Thoracic aorta (tissue), 2 donors: ENCODE results near the gene THADA. TPM values are rescaled to one million over a fixed set of nuclear protein-coding genes. Genes with fewer than 3 reads are reported as not detected.
"Not testable (repeated sequence)": the region's sequence is repeated elsewhere in the genome, so short reads cannot be mapped to it uniquely, and the experiment has no call there.

Experiments
- ATAC-seq: fragments of 150-250 bp; one replicate; pipeline ENCODE4 v1.8.0; 2017; ENCODE audit warnings: low read depth; ENCODE audit not compliant: insufficient number of reproducible peaks, low FRiP score
- DNase-seq: peaks from one replicate; pipeline ENCODE4 v3.0.0-alpha.2; 2020; ENCODE audit warnings: low spot score
- H3K27ac ChIP-seq, 2 donors: fragments of 200-600 bp; sonication (generic); 1 replicate in 1 of 2; 2 replicates in 1 of 2; pipeline ENCODE4 v1.5.1; 2016; ENCODE audit warnings: mild to moderate bottlenecking in 2 of 2, moderate library complexity in 2 of 2
- H3K27me3 ChIP-seq: fragments of 200-600 bp; sonication (generic); replicated peaks from 2 replicates; pipeline ENCODE4 v1.6.0; 2016; ENCODE audit warnings: mild to moderate bottlenecking; ENCODE audit not compliant: insufficient read depth
- H3K36me3 ChIP-seq: fragments of 200-600 bp; sonication (generic); one replicate; pipeline ENCODE4 v1.5.1; 2016
- H3K4me1 ChIP-seq, 2 donors: fragments of 200-600 bp; sonication (generic); 1 replicate in 1 of 2; 2 replicates in 1 of 2; pipeline versions ENCODE4 v1.5.1 to v1.6.0; 2016; ENCODE audit warnings: low read depth in 2 of 2, mild to moderate bottlenecking in 1 of 2; ENCODE audit not compliant: control insufficient read depth in 1 of 2
- H3K4me3 ChIP-seq: fragments of 200-600 bp; sonication (generic); 2 replicates; pipeline ENCODE4 v1.5.1; 2016; ENCODE audit warnings: mild to moderate bottlenecking
- H3K9me3 ChIP-seq: fragments of 200-600 bp; sonication (generic); 2 replicates; pipeline ENCODE4 v1.5.1; 2016
- total RNA-seq, 2 donors: library from RNA; depleted of rRNA; stranded (reverse); fragments of >200 nt; gene quantifications; one replicate each; pipeline versions ENCODE4 v1.1.0 to v1.2.3, GENCODE V29; 2016
- TF ChIP-seq, protein P1 (sequence below): fragments of 200-600 bp; sonication (generic); IDR thresholded peaks from one replicate; pipeline ENCODE4 v1.5.1; 2019; ENCODE audit warnings: antibody characterized with exemption

THADA gene
- total RNA-seq, 2 donors from 2014 or later: 33.3 to 46.6 TPM

DNA sequence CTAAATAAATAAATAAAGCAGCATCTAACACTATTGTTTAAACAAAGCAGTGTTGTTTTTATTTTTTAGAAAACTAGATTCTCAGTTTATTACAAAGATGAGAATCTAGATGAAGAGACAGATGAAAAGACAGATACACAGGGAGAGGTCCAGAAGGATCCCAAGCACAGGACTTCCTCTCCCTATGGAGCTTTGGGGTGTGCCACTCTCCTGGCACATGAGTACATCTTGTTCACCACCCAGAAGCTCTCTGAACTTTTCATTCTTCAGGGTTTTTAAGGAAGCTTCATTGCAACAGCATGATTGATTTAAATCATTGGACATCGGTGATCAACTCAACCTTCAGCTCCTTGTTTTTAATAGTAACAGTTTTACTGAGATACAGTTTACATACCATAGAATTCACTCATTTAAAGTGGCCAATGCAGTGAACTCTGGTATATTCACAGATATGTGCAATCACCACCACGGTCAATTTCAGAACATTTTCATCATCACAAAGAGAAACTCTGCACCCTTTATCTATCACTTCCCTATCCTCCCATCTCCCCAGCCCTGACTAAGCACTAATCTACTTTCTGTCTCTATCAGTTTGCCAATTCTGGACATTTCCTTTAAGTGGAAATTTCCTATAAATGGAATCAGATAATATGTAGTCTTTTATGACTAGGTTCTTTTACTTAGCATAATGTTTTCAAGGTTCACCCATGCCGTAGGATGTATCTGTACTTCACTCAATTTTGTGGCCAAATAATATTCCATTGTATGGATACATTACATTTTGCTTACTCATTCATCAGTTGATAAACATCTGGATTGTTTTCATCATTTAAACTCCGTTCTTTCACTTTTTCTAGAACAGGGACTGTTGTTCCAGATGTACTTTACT, 307.2 kb downstream of the THADA start:
- TF ChIP-seq, protein P1, sequence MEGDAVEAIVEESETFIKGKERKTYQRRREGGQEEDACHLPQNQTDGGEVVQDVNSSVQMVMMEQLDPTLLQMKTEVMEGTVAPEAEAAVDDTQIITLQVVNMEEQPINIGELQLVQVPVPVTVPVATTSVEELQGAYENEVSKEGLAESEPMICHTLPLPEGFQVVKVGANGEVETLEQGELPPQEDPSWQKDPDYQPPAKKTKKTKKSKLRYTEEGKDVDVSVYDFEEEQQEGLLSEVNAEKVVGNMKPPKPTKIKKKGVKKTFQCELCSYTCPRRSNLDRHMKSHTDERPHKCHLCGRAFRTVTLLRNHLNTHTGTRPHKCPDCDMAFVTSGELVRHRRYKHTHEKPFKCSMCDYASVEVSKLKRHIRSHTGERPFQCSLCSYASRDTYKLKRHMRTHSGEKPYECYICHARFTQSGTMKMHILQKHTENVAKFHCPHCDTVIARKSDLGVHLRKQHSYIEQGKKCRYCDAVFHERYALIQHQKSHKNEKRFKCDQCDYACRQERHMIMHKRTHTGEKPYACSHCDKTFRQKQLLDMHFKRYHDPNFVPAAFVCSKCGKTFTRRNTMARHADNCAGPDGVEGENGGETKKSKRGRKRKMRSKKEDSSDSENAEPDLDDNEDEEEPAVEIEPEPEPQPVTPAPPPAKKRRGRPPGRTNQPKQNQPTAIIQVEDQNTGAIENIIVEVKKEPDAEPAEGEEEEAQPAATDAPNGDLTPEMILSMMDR: no peak
- Histone ChIP-seq H3K36me3 (peaks cover 15% of the 10 kb centered on the region), H3K27me3 (no peaks in the 10 kb centered on the region), H3K27ac (no peak overlapping the region), H3K4me1 (peaks cover 0 to 15% of the 10 kb centered on the region in 2 donors), H3K4me3 (no peak overlapping the region), H3K9me3 (no peaks in the 10 kb centered on the region)
- ATAC-seq (no peak), DNase-seq (no peak)

DNA sequence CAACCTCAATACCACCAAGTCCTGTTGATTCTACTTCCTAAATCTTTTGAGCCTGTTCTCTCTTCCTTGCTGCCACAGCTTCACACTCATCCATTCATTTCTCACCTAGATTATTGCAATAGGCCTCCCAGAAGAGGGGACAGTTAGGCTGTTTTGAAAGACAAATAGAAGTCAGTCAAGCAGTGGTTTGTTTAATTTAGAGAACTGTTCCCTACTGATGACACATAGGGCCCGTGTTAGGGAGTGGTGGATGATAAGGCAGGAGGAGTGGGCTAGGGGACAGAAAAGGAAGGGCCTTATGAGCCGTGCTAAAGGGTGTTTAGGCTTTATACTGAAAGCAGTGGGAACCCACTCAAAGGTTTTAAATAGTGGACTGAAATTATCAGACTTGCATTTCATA, 309.9 kb downstream of the THADA start:
- DNase-seq (no peak), ATAC-seq (no peak)
- H3K27me3 ChIP-seq: no peaks in the 10 kb centered on the region
- H3K4me3 ChIP-seq: no peak overlapping the region
- H3K27ac ChIP-seq: no peak overlapping the region
- no peaks in the 10 kb centered on the region for H3K4me1 ChIP-seq
- peaks cover 17% of the 10 kb centered on the region for H3K36me3 ChIP-seq
- H3K9me3 ChIP-seq: no peaks in the 10 kb centered on the region
- TF ChIP-seq, protein P1: no peak

DNA sequence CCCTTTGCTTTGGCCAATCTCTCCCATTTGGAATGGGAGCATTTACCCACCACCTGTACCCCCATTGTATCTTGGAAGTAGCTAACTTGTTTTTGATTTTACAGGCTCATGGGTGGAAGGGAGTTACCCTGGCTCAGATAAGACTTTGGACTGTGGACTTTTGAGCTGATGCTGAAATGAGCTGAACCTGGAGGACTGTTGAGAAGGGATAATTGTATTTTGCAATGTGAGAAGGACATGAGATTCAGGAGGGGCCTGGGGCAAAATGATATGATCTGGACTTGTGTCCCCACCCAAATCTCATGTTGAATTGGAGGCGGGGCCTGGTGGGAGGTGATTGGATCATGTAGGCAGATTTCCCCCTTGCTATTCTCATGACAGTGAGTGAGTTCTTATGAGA, 310.9 kb downstream of the THADA start:
- Histone ChIP-seq H3K4me3 (no peak overlapping the region), H3K27ac (no peak overlapping the region), H3K9me3 (no peaks in the 10 kb centered on the region), H3K36me3 (peaks cover 17% of the 10 kb centered on the region), H3K4me1 (no peaks in the 10 kb centered on the region), H3K27me3 (no peaks in the 10 kb centered on the region)
- no peak for DNase-seq
- TF ChIP-seq, protein P1: no peak
- ATAC-seq: no peak

DNA sequence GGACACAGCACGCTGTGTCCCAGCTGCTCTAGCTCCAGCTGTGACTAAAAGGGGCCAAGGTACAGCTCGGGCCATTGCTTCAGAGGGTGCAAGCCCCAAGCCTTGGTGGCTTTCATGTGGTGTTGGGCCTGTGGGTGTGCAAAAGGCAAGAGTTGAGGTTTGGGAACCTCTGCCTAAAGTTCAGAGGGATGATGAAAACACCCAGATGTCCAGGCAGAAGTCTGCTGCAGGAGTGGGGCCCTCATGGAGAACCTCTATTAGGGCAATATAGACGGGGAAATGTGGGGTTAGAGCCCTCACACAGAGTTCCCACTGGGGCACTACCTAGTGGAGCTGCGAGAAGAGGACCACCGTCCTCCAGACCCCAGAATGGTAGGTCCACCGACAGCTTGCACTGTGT, 311.5 kb downstream of the THADA start:
- not testable (repeated sequence) for ATAC-seq, H3K9me3 ChIP-seq, H3K4me1 ChIP-seq, H3K27ac ChIP-seq, H3K4me3 ChIP-seq, H3K27me3 ChIP-seq, DNase-seq
- H3K36me3 ChIP-seq: peaks cover 17% of the 10 kb centered on the region

DNA sequence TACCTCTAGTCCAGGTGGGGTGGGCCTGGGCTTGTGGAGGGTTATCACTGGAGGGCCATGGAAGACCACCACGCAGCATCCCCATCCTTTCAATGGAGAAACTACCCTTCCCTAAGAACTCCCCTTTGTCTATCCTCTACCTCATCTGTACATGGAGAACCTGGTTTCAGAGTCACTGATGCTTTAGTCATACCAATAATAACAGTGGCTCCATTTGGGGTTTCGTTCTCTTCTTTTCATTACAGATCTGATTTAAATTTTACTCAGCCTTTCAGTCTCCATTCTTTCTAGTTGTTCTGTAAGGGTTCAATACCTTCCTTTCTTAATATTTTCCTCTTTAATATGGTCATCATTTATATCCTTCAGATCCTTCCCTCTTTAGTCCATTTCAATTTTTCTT, 314.8 kb downstream of the THADA start:
- DNase-seq (no peak), ATAC-seq (no peak)
- TF ChIP-seq, protein P1: no peak
- Histone ChIP-seq H3K4me3 (no peak overlapping the region), H3K36me3 (peaks cover 9% of the 10 kb centered on the region), H3K27me3 (no peaks in the 10 kb centered on the region), H3K27ac (no peak overlapping the region), H3K9me3 (no peaks in the 10 kb centered on the region), H3K4me1 (peaks cover 14 to 28% of the 10 kb centered on the region in 2 donors)
